Endothelial cell (in vitro differentiated cells): ENCODE measurements around the gene DNAJC5G. TPM values are rescaled to one million over a fixed set of nuclear protein-coding genes. Genes with fewer than 3 reads are reported as not detected.

Source experiments
- DNase-seq: peaks from one replicate; pipeline ENCODE4 v3.0.0; 2021; ENCODE audit warnings: low spot score
- H3K27ac Mint-ChIP-seq: one replicate; pipeline ENCODE4 v1.8.0; 2021; ENCODE audit warnings: mixed read lengths, inconsistent platforms; ENCODE audit not compliant: unreplicated experiment
- H3K27me3 Mint-ChIP-seq: one replicate; pipeline ENCODE4 v1.8.0; 2021; ENCODE audit warnings: mild to moderate bottlenecking, moderate library complexity, mixed read lengths, inconsistent platforms; ENCODE audit not compliant: unreplicated experiment
- H3K36me3 Mint-ChIP-seq: one replicate; pipeline ENCODE4 v1.8.0; 2021; ENCODE audit warnings: mild to moderate bottlenecking, low read depth, mixed read lengths, inconsistent platforms; ENCODE audit not compliant: unreplicated experiment
- H3K4me1 Mint-ChIP-seq: one replicate; pipeline ENCODE4 v1.8.0; 2021; ENCODE audit warnings: mild to moderate bottlenecking, mixed read lengths, inconsistent platforms; ENCODE audit not compliant: unreplicated experiment
- H3K4me3 Mint-ChIP-seq: one replicate; pipeline ENCODE4 v1.8.0; 2021; ENCODE audit warnings: mild to moderate bottlenecking, mixed read lengths, inconsistent platforms; ENCODE audit not compliant: unreplicated experiment
- H3K9me3 Mint-ChIP-seq: one replicate; pipeline ENCODE4 v1.8.0; 2021; ENCODE audit warnings: mixed read lengths, inconsistent platforms; ENCODE audit not compliant: unreplicated experiment
- total RNA-seq: library from RNA; stranded (reverse); fragmentation: NEBNext Ultra II Directional; extraction: Animal tissue kit (Norgen Biotek cat#: 25700); gene quantifications from one replicate; pipeline ENCODE4 v1.2.1, GENCODE V29; 2021; ENCODE audit not compliant: unreplicated experiment
- TF ChIP-seq, protein P1 (sequence below): fragments of 200-600 bp; sonication (generic); IDR thresholded peaks from one replicate; pipeline ENCODE4 v1.5.0; 2021; ENCODE audit warnings: antibody characterized with exemption; ENCODE audit not compliant: unreplicated experiment

DNAJC5G gene
- total RNA-seq, 1 donor from 2014 or later: not detected

- TF ChIP-seq, protein P1, sequence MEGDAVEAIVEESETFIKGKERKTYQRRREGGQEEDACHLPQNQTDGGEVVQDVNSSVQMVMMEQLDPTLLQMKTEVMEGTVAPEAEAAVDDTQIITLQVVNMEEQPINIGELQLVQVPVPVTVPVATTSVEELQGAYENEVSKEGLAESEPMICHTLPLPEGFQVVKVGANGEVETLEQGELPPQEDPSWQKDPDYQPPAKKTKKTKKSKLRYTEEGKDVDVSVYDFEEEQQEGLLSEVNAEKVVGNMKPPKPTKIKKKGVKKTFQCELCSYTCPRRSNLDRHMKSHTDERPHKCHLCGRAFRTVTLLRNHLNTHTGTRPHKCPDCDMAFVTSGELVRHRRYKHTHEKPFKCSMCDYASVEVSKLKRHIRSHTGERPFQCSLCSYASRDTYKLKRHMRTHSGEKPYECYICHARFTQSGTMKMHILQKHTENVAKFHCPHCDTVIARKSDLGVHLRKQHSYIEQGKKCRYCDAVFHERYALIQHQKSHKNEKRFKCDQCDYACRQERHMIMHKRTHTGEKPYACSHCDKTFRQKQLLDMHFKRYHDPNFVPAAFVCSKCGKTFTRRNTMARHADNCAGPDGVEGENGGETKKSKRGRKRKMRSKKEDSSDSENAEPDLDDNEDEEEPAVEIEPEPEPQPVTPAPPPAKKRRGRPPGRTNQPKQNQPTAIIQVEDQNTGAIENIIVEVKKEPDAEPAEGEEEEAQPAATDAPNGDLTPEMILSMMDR: no peak
- H3K4me3 Mint-ChIP-seq: peak within 1 kb of the TSS; percentile 98
- H3K9me3 Mint-ChIP-seq: no peaks in the 10 kb centered on the region
- H3K27me3 Mint-ChIP-seq: peaks cover 4% of the 10 kb centered on the region
- H3K4me1 Mint-ChIP-seq: peaks cover 17% of the 10 kb centered on the region
- H3K36me3 Mint-ChIP-seq: peaks cover 21% of the 10 kb centered on the region
- DNase-seq: peak; percentile 79
- peak within 1 kb of the TSS; percentile 100 for H3K27ac Mint-ChIP-seq
Measured at GRCh38 chr2:27322766-27323595, 47.7 kb downstream of the DNAJC5G start, which contains the start of gene MPV17. TSS of gene MPV17 (minus strand) at chr2:27323097. CDS start at chr2:27322517, 580 bp downstream.

DNA sequence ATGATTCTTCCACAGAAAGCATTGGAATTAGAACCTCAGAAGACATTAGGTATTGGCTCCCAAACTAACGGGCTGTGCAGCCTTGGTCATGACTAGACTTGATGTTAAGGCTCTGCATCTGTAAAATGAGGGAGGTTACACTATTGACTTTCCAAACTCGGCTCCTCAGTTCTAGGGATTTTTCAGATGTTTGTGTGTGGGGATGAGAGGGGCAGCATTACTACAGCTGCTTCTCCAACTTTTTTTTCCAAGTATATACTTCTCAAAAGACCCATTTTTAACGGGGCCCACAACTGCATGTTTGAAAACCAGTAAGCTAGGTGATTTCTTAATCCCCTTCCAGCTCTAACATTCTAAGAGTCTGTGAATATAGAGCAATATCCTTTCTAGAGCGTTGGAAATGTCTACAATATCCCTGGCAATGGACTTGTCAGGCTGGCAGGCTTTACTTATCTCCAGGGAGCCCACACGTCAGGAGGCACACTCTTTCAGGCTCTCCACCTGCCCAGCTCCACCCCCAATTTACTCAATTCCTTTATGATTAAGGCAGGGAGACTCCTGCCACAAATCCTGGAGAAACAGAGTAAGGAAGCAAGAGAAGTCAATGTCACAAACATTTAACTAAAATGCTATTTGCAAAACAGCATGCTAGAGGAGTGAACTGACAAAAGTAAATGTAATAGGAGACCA is 48.5 kb downstream of the DNAJC5G start:
- TF ChIP-seq, protein P1: no peak
- Mint-ChIP-seq H3K27me3 (peaks cover 4% of the 10 kb centered on the region), H3K4me3 (peak overlapping the region; percentile 98), H3K9me3 (no peaks in the 10 kb centered on the region), H3K36me3 (peaks cover 29% of the 10 kb centered on the region), H3K27ac (peak overlapping the region; percentile 100), H3K4me1 (peaks cover 17% of the 10 kb centered on the region)
- no peak for DNase-seq

DNA sequence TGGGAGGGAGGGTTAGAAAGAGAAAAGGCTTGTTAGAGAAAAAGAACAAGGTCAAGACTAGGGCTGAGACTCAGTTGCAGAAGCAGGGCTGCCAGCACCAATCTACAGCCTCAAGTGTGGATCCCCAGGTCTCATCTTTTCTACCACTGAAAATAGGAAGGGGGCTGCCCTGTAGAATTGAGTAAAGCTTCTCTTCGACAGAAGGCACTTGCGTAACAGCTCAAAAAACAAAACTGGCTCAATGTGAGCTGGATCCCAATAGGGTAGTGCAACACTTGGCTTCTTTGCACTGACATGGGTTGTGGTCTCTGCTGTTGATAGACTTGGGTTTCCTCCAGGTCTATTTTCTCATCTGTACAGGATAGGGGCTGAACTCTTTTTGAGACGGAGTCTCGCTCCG is 49.5 kb downstream of the DNAJC5G start:
- Mint-ChIP-seq H3K4me3 (peak overlapping the region; percentile 14), H3K36me3 (peaks cover 33% of the 10 kb centered on the region), H3K9me3 (no peaks in the 10 kb centered on the region), H3K4me1 (peaks cover 17% of the 10 kb centered on the region), H3K27me3 (peaks cover 7% of the 10 kb centered on the region), H3K27ac (peak overlapping the region; percentile 34)
- DNase-seq: no peak
- TF ChIP-seq, protein P1: no peak

Other genes starting within 250 kb of the DNAJC5G start
- 55.3 TPM for gene TMEM214, start 242.5 kb upstream of the DNAJC5G start, total RNA-seq
- 32.5 TPM for gene AGBL5, start 223.8 kb upstream of the DNAJC5G start, total RNA-seq
- gene OST4, start 203.8 kb upstream of the DNAJC5G start, total RNA-seq: 379 TPM
- 2.1 TPM for gene EMILIN1, start 196.8 kb upstream of the DNAJC5G start, total RNA-seq
- 1.4 TPM for gene KHK, start 188.7 kb upstream of the DNAJC5G start, total RNA-seq
- gene CGREF1, start 156.3 kb upstream of the DNAJC5G start, total RNA-seq: not detected
- 0.31 TPM for gene ABHD1, start 151.6 kb upstream of the DNAJC5G start, total RNA-seq
- gene PREB, start 140.8 kb upstream of the DNAJC5G start, total RNA-seq: 42.9 TPM
- not detected for gene PRR30, start 136.0 kb upstream of the DNAJC5G start, total RNA-seq
- gene TCF23, start 126.4 kb upstream of the DNAJC5G start, total RNA-seq: not detected
- 89.9 TPM for gene ATRAID, start 63.4 kb upstream of the DNAJC5G start, total RNA-seq
- gene SLC5A6, start 63.2 kb upstream of the DNAJC5G start, total RNA-seq: 63.0 TPM
- gene CAD, start 58.1 kb upstream of the DNAJC5G start, total RNA-seq: 49.4 TPM
- gene SLC30A3, start 12.4 kb upstream of the DNAJC5G start, total RNA-seq: not detected
- not detected for gene TRIM54, start 7.0 kb downstream of the DNAJC5G start, total RNA-seq
- gene UCN, start 33.0 kb downstream of the DNAJC5G start, total RNA-seq: 1.5 TPM
- 55.0 TPM for gene MPV17, start 47.7 kb downstream of the DNAJC5G start, total RNA-seq
- 61.4 TPM for gene GTF3C2, start 81.3 kb downstream of the DNAJC5G start, total RNA-seq
- gene EIF2B4, start 94.9 kb downstream of the DNAJC5G start, total RNA-seq: 48.6 TPM
- gene SNX17, start 95.2 kb downstream of the DNAJC5G start, total RNA-seq: 90.5 TPM
- gene ZNF513, start 105.3 kb downstream of the DNAJC5G start, total RNA-seq: 20.8 TPM
- gene PPM1G, start 134.2 kb downstream of the DNAJC5G start, total RNA-seq: 127 TPM
- 117 TPM for gene NRBP1, start 153.2 kb downstream of the DNAJC5G start, total RNA-seq
- gene KRTCAP3, start 166.9 kb downstream of the DNAJC5G start, total RNA-seq: 4.6 TPM
- 32.2 TPM for gene IFT172, start 214.3 kb downstream of the DNAJC5G start, total RNA-seq
- 26.4 TPM for gene FNDC4, start 219.8 kb downstream of the DNAJC5G start, total RNA-seq
- 0.59 TPM for gene GCKR, start 221.4 kb downstream of the DNAJC5G start, total RNA-seq